ENCODE measurements around the gene XAGE2.

DNA sequence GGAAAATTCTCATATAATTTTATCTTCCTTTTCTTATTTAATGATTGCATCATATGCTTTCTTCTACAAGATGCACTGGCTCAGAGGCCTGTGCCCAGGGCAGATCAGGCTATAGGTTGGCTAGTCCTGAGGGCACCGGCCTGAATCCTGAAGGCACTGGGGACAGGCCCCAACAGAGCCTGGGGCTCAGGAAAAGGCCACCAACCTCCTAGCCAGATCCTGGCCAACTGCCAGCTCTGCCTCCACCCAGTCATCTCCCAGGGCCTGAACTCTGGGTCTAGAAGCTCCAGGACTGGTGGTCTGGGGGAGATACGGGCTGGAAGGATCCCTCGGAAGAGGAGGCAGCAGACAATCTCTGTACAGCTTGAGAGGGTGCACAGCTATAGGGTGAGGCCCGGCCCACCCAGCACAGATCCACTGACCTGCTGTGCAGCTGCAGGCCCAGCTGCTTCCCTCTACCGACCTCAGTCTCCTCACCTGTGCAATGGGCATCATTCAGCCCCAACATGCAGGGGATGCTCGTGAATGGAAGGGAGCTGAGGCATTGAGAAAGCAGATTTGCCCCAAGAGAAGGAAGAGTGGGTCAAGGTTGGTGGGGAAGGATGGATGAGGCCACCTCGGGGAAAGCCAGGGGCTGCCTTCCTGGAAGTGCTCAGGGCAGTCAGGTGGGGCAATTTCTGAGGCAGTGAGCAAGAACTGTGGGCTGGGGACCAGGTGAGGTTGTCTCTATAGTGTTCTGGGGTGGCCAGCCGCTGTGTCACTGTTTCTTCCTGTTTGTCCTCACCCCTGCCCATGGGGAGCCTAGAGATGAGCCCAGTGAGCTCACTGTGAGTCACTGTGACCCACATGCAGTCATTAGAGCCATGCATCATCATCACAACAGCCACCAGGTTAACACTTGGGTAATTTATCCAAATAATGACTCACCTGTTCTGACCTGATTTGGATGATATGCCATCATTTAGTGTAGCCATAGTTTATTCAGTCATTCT is 22.4 kb upstream of the XAGE2 start:
- no peak for TF ChIP-seq POLR2A (IDR thresholded peaks at IDR 0.05)
- TF ChIP-seq, protein P1, sequence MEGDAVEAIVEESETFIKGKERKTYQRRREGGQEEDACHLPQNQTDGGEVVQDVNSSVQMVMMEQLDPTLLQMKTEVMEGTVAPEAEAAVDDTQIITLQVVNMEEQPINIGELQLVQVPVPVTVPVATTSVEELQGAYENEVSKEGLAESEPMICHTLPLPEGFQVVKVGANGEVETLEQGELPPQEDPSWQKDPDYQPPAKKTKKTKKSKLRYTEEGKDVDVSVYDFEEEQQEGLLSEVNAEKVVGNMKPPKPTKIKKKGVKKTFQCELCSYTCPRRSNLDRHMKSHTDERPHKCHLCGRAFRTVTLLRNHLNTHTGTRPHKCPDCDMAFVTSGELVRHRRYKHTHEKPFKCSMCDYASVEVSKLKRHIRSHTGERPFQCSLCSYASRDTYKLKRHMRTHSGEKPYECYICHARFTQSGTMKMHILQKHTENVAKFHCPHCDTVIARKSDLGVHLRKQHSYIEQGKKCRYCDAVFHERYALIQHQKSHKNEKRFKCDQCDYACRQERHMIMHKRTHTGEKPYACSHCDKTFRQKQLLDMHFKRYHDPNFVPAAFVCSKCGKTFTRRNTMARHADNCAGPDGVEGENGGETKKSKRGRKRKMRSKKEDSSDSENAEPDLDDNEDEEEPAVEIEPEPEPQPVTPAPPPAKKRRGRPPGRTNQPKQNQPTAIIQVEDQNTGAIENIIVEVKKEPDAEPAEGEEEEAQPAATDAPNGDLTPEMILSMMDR (IDR thresholded peaks at IDR 0.05): no peak
